Loucy (cell line): ENCODE measurements around the gene L1TD1.
"Not testable (repeated sequence)": the region's sequence is repeated elsewhere in the genome, so short reads cannot be mapped to it uniquely, and the experiment has no call there.

Experiments
- H2AFZ ChIP-seq: fragments of 200-600 bp; sonication (generic); 2 replicates; pipeline ENCODE4 v1.6.0; 2016; ENCODE audit warnings: antibody characterized with exemption, mild to moderate bottlenecking, low read length, moderate library complexity
- H3F3A ChIP-seq: fragments of 200-600 bp; 2 replicates; pipeline ENCODE4 v1.6.0; 2016; ENCODE audit warnings: antibody characterized with exemption, low read depth, mild to moderate bottlenecking
- H3K27me3 ChIP-seq: fragments of 200-600 bp; sonication (generic); 2 replicates; pipeline ENCODE4 v1.6.1; 2014; ENCODE audit warnings: low read length, mild to moderate bottlenecking; ENCODE audit not compliant: insufficient read depth, poor library complexity, severe bottlenecking
- H3K36me3 ChIP-seq: fragments of 200-600 bp; sonication (generic); 2 replicates; pipeline ENCODE4 v1.6.1; 2016; ENCODE audit warnings: low read length; ENCODE audit not compliant: insufficient read depth
- H3K4me1 ChIP-seq: fragments of 200-600 bp; sonication (generic); 2 replicates; pipeline ENCODE4 v1.5.1; 2014; ENCODE audit warnings: low read length, mild to moderate bottlenecking; ENCODE audit not compliant: insufficient read depth, poor library complexity, severe bottlenecking
- H3K4me2 ChIP-seq: fragments of 200-600 bp; sonication (generic); 2 replicates; pipeline ENCODE4 v1.6.0; 2014; ENCODE audit warnings: antibody characterized with exemption, low read length, low read depth, mild to moderate bottlenecking; ENCODE audit not compliant: poor library complexity, severe bottlenecking
- H3K4me3 ChIP-seq: fragments of 200-600 bp; sonication (generic); 2 replicates; pipeline ENCODE4 v1.5.1; 2014; ENCODE audit warnings: low read length, mild to moderate bottlenecking, mixed read lengths; ENCODE audit not compliant: poor library complexity, severe bottlenecking
- H3K79me2 ChIP-seq: fragments of 200-600 bp; sonication (generic); 2 replicates; pipeline ENCODE4 v1.6.1; 2014; ENCODE audit warnings: low read length; ENCODE audit not compliant: insufficient read depth
- H3K9ac ChIP-seq: fragments of 200-600 bp; sonication (generic); 2 replicates; pipeline ENCODE4 v1.6.0; 2014; ENCODE audit warnings: mild to moderate bottlenecking, low read depth, low read length, moderate library complexity; ENCODE audit not compliant: poor library complexity, severe bottlenecking
- H3K9me2 ChIP-seq: fragments of 200-600 bp; sonication (generic); replicated peaks from 2 replicates; pipeline ENCODE4 v1.6.1; 2016; ENCODE audit warnings: low read depth, low read length, mixed read lengths
- H3K9me3 ChIP-seq: fragments of 200-600 bp; sonication (generic); 2 replicates; pipeline ENCODE4 v1.6.1; 2014; ENCODE audit warnings: mild to moderate bottlenecking, antibody characterized with exemption, low read length, low read depth; ENCODE audit not compliant: insufficient read depth
- H4K20me1 ChIP-seq: fragments of 200-600 bp; sonication (generic); 2 replicates; pipeline ENCODE4 v1.6.0; 2014; ENCODE audit warnings: antibody characterized with exemption, low read length, mild to moderate bottlenecking; ENCODE audit not compliant: insufficient read depth, poor library complexity, severe bottlenecking
- EZH2phosphoT487 ChIP-seq: fragments of 200-600 bp; IDR thresholded peaks from 2 replicates; pipeline ENCODE4 v1.6.1; 2018; ENCODE audit warnings: antibody characterized with exemption, mild to moderate bottlenecking, moderate library complexity, borderline replicate concordance
- TF ChIP-seq, protein P1 (sequence below): fragments of 200-600 bp; sonication (generic); conservative IDR thresholded peaks from 2 replicates; pipeline ENCODE4 v1.5.1; 2014; ENCODE audit warnings: mild to moderate bottlenecking, antibody characterized with exemption, low read length

Gene L1TD1

GRCh38 chr1:62178372-62178771 is 16.3 kb upstream of the L1TD1 start:
- H3K9me3 ChIP-seq = no peaks in the 10 kb centered on the region
- no peaks in the 10 kb centered on the region for H3K4me1 ChIP-seq
- TF ChIP-seq, protein P1, sequence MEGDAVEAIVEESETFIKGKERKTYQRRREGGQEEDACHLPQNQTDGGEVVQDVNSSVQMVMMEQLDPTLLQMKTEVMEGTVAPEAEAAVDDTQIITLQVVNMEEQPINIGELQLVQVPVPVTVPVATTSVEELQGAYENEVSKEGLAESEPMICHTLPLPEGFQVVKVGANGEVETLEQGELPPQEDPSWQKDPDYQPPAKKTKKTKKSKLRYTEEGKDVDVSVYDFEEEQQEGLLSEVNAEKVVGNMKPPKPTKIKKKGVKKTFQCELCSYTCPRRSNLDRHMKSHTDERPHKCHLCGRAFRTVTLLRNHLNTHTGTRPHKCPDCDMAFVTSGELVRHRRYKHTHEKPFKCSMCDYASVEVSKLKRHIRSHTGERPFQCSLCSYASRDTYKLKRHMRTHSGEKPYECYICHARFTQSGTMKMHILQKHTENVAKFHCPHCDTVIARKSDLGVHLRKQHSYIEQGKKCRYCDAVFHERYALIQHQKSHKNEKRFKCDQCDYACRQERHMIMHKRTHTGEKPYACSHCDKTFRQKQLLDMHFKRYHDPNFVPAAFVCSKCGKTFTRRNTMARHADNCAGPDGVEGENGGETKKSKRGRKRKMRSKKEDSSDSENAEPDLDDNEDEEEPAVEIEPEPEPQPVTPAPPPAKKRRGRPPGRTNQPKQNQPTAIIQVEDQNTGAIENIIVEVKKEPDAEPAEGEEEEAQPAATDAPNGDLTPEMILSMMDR = no peak
- TF ChIP-seq EZH2phosphoT487 = no peak
- no peak overlapping the region for H3K4me2 ChIP-seq
- no peaks in the 10 kb centered on the region for H3K27me3 ChIP-seq
- H3K9me2 ChIP-seq = no peaks in the 10 kb centered on the region
- H4K20me1 ChIP-seq = no peaks in the 10 kb centered on the region
- no peak overlapping the region for H2AFZ ChIP-seq
- H3K9ac ChIP-seq = no peak overlapping the region
- no peaks in the 10 kb centered on the region for H3F3A ChIP-seq
- H3K4me3 ChIP-seq = no peak overlapping the region
- H3K79me2 ChIP-seq = no peaks in the 10 kb centered on the region
- H3K36me3 ChIP-seq = no peaks in the 10 kb centered on the region

DNA sequence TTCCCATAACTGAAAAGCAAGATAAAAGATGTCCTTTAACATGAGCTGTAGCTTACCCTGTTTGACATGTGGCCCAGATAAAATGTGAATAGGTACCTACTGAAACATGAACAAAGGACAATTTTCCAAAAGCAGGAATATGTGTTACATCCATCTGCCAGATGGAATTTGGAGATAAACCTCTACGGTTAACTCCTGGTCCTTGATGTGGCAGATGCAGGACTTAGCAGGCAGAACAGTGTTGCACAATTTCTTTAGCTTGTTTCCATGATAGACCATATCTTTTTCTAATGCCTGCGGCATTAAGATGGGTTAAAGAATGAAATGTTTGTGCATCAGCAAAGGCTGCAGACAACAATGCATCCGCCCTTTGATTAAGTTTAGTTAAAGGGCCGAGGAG is 14.6 kb upstream of the L1TD1 start:
- not testable (repeated sequence) for H3F3A ChIP-seq, H3K27me3 ChIP-seq, H4K20me1 ChIP-seq, H3K9me3 ChIP-seq, H3K79me2 ChIP-seq, H3K4me3 ChIP-seq, H3K36me3 ChIP-seq, H2AFZ ChIP-seq, H3K9ac ChIP-seq, H3K4me2 ChIP-seq, H3K9me2 ChIP-seq, H3K4me1 ChIP-seq

DNA sequence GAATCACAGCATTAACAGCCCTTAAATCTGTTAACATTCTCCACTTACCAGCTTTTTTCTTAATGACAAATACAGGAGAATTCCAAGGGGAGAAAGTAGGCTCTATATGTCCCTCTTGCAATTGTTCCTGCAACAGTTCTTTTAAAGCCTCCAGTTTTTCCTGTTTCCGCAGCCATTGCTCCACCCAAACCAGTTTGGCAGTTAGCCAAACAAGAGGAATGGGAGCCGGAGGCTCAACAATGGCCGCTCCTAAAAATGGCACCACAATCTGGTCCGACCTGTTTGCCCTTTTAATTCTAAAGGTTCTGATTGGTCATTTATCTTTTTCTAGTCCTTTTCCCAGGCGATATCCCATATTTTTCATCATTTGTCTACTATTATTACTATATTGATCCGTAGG is 14.0 kb upstream of the L1TD1 start:
- no peaks in the 10 kb centered on the region for H3F3A ChIP-seq
- no peaks in the 10 kb centered on the region for H3K36me3 ChIP-seq
- H3K9me2 ChIP-seq = no peaks in the 10 kb centered on the region
- TF ChIP-seq, protein P1 = no peak
- TF ChIP-seq EZH2phosphoT487 = no peak
- no peaks in the 10 kb centered on the region for H3K27me3 ChIP-seq
- H3K79me2 ChIP-seq = no peaks in the 10 kb centered on the region
- H4K20me1 ChIP-seq = no peaks in the 10 kb centered on the region
- no peak overlapping the region for H3K9ac ChIP-seq
- H3K4me2 ChIP-seq = no peak overlapping the region
- H2AFZ ChIP-seq = no peak overlapping the region
- H3K4me3 ChIP-seq = no peak overlapping the region
- H3K9me3 ChIP-seq = no peaks in the 10 kb centered on the region
- no peaks in the 10 kb centered on the region for H3K4me1 ChIP-seq

DNA sequence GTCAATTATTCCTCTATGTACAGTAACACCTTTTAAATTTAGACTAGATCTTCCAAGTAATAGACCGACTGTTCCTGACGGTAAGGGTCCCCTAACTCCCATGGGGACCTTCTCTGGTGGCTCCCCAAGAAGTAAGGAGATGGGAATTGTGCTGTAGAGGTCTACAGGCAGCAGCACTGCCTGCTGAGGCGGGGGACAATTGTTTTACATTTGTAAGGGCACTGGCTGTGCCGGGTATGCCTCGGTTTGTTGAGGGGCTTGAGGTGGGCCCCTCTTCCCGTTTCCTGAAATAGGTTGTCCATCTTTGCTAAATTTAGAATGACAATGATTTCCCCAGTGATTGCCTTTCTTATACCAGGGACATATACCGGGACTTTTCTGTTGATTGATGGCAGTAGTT is 13.1 kb upstream of the L1TD1 start:
- Histone ChIP-seq H3K9me3 (no peaks in the 10 kb centered on the region), H3K4me3 (no peak overlapping the region), H3K9ac (no peak overlapping the region), H3K79me2 (no peaks in the 10 kb centered on the region), H3K36me3 (no peaks in the 10 kb centered on the region), H4K20me1 (no peaks in the 10 kb centered on the region), H3F3A (no peaks in the 10 kb centered on the region), H3K4me1 (no peaks in the 10 kb centered on the region), H3K4me2 (no peak overlapping the region), H3K27me3 (no peaks in the 10 kb centered on the region), H3K9me2 (no peaks in the 10 kb centered on the region), H2AFZ (no peak overlapping the region)
- no peak for TF ChIP-seq EZH2phosphoT487

DNA sequence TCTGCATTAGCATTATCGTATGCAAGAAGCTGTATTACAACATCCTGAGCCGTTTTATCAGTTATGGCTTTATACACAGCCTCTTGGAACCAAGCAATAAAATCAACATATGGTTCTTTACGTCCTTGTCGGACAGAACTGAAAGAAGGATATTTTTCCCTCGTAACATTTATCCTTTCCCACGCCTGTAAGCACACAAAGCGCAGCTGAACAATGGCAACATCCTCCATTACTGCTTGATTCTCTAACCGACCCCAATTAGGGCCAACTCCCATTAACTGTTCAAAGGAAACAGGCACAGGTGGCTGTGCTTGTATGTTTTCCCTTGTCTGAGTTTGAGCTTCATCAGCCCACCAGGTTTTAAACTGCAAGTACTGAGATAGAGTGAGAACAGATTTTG is 12.5 kb upstream of the L1TD1 start:
- not testable (repeated sequence) for H3K9me3 ChIP-seq, H3F3A ChIP-seq, H3K4me3 ChIP-seq, H3K36me3 ChIP-seq, H3K9ac ChIP-seq, H3K4me2 ChIP-seq, H4K20me1 ChIP-seq, H3K79me2 ChIP-seq, H3K27me3 ChIP-seq, H3K4me1 ChIP-seq, H3K9me2 ChIP-seq, H2AFZ ChIP-seq

- H3K9ac ChIP-seq, H3K27me3 ChIP-seq, H3K36me3 ChIP-seq, H3K9me3 ChIP-seq, H3K4me3 ChIP-seq, H3F3A ChIP-seq, H3K9me2 ChIP-seq, H3K79me2 ChIP-seq, H3K4me2 ChIP-seq, H2AFZ ChIP-seq, H3K4me1 ChIP-seq, H4K20me1 ChIP-seq: not testable (repeated sequence)
Observed at GRCh38 chr1:62183164-62184020, 11.3 kb upstream of the L1TD1 start.
